ENCODE measurements around the gene COMMD10. TPM values are rescaled to one million over a fixed set of nuclear protein-coding genes. Genes with fewer than 3 reads are reported as not detected.

COMMD10 gene
- total RNA-seq, 4 donors from 2014 or later: 14.2 to 113 (median 32.3) TPM

DNA sequence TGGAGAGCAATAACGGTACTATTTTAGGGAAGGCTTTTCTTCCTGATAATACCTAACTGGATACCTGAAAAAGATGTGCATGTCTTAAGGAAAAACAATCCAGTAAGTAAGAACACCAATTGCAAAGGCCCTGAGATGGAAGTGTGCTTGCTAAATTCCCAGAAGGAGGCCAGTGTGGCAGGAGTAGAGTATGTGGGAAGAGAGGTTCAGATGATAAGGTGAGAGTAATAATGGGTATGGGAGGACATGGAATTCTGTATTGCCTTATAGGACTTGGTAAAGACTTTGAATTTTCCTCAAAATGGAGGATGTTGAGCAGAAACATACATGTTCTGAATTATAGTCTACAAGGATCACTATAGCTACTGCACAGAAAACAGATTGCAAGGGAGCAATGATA is 89.3 kb downstream of the COMMD10 start:
- H3K4me3 ChIP-seq: no peak overlapping the region
- no peaks in the 10 kb centered on the region for H3K9me3 ChIP-seq
- no peak for TF ChIP-seq POLR2A (IDR thresholded peaks at IDR 0.05)
- TF ChIP-seq, protein P1, sequence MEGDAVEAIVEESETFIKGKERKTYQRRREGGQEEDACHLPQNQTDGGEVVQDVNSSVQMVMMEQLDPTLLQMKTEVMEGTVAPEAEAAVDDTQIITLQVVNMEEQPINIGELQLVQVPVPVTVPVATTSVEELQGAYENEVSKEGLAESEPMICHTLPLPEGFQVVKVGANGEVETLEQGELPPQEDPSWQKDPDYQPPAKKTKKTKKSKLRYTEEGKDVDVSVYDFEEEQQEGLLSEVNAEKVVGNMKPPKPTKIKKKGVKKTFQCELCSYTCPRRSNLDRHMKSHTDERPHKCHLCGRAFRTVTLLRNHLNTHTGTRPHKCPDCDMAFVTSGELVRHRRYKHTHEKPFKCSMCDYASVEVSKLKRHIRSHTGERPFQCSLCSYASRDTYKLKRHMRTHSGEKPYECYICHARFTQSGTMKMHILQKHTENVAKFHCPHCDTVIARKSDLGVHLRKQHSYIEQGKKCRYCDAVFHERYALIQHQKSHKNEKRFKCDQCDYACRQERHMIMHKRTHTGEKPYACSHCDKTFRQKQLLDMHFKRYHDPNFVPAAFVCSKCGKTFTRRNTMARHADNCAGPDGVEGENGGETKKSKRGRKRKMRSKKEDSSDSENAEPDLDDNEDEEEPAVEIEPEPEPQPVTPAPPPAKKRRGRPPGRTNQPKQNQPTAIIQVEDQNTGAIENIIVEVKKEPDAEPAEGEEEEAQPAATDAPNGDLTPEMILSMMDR (IDR thresholded peaks at IDR 0.05): no peak
- no peaks in the 10 kb centered on the region for H3K27me3 ChIP-seq
- no peak for DNase-seq
- no peaks in the 10 kb centered on the region for H3K4me1 ChIP-seq
- H3K36me3 ChIP-seq: no peaks in the 10 kb centered on the region
- H3K27ac ChIP-seq: no peak overlapping the region

DNA sequence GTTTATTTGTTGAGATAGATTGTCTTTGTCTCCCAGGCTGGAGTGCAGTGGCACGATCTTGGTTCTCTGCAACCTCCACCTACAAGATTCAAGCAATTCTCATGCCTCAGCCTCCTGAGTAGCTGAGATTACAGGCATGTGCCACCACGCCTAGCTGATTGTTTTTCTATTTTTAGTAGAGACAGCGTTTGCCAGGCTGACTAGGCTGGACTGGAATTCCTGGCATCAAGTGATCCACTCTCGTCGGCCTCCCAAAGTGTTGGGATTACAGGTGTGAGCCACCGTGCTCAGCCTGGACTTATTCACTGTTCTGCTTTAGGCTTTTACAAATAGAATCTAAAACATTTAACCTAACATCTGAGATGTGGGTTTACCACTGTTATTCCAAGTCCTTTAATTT is 91.3 kb downstream of the COMMD10 start:
- Histone ChIP-seq H3K4me1 (no peaks in the 10 kb centered on the region), H3K27me3 (no peaks in the 10 kb centered on the region), H3K36me3 (no peaks in the 10 kb centered on the region), H3K9me3 (no peaks in the 10 kb centered on the region), H3K4me3 (no peak overlapping the region), H3K27ac (no peak overlapping the region)
- TF ChIP-seq POLR2A (IDR thresholded peaks at IDR 0.05): no peak
- TF ChIP-seq, protein P1 (IDR thresholded peaks at IDR 0.05): no peak
- DNase-seq: no peak

DNA sequence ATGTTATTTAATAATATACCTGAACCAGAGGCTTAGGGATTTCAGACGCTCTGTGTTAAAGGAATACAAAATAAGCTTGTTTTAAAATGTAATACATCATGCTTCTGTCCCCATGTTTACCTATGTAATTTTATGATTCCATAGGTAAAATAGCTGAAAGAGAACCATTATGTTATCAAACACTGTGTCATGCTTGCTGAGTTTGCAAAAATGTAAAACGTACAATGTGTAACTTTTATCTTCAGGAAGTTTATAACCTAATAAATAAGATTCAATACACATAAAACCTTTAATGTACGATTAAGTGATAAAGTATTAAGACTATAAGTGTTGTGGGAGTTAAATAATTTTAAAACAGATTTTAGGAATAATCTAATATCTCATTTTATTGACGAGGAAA is 94.1 kb downstream of the COMMD10 start:
- H3K36me3 ChIP-seq: no peaks in the 10 kb centered on the region
- TF ChIP-seq POLR2A (IDR thresholded peaks at IDR 0.05): no peak
- TF ChIP-seq, protein P1 (IDR thresholded peaks at IDR 0.05): no peak
- H3K9me3 ChIP-seq: no peaks in the 10 kb centered on the region
- no peak for DNase-seq
- H3K4me1 ChIP-seq: no peaks in the 10 kb centered on the region
- H3K4me3 ChIP-seq: no peak overlapping the region
- H3K27ac ChIP-seq: no peak overlapping the region
- no peaks in the 10 kb centered on the region for H3K27me3 ChIP-seq

DNA sequence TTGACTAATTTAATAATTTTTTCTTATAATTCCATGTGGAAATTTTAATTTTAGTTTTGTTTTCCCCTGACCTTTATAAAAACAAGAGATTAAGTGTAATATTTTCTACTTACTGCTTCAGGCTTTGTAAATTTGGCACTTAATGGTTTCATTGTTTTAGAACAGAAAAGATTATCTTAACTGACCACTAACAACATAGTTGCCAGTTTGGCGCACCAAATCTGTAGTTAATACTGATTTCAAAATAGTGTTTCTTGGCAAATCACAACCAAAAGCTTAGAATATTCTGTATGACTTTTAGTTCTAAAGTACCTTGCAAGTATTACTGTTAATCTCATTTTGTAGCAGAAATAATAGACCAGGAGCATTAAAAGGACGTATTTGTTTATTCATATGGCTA is 124.3 kb downstream of the COMMD10 start:
- TF ChIP-seq POLR2A (IDR thresholded peaks at IDR 0.05): no peak
- TF ChIP-seq, protein P1 (IDR thresholded peaks at IDR 0.05): no peak
- Histone ChIP-seq H3K36me3 (no peaks in the 10 kb centered on the region), H3K4me3 (no peak overlapping the region), H3K27me3 (no peaks in the 10 kb centered on the region), H3K9me3 (no peaks in the 10 kb centered on the region), H3K27ac (no peak overlapping the region), H3K4me1 (peaks cover 0 to 4% (median 0%) of the 10 kb centered on the region in 4 donors)
- DNase-seq: no peak

DNA sequence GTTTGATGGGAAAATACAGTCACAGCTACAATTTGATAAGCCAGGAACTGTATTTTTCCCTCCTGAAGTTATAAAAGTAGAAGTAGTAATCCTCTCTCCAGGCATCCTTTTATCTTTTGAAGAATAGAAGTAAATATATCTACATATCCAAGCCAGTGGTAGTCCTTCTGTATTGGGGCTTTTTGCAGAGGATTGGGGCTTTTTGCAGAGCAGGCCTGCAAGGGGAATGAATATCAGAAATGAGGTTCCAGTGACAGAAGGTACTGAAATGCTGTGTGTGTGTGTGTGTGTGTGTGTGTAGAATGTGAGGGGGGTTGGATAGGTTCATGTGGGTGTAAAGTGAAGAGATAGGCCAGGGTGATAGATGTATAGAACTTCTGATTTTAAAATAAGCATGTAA is 127.4 kb downstream of the COMMD10 start:
- Histone ChIP-seq H3K4me1 (peaks cover 0 to 4% (median 0%) of the 10 kb centered on the region in 4 donors), H3K9me3 (no peaks in the 10 kb centered on the region), H3K27ac (no peak overlapping the region), H3K36me3 (no peaks in the 10 kb centered on the region), H3K27me3 (no peaks in the 10 kb centered on the region), H3K4me3 (no peak overlapping the region)
- no peak for DNase-seq
- TF ChIP-seq POLR2A (IDR thresholded peaks at IDR 0.05): no peak
- TF ChIP-seq, protein P1 (IDR thresholded peaks at IDR 0.05): no peak

DNA sequence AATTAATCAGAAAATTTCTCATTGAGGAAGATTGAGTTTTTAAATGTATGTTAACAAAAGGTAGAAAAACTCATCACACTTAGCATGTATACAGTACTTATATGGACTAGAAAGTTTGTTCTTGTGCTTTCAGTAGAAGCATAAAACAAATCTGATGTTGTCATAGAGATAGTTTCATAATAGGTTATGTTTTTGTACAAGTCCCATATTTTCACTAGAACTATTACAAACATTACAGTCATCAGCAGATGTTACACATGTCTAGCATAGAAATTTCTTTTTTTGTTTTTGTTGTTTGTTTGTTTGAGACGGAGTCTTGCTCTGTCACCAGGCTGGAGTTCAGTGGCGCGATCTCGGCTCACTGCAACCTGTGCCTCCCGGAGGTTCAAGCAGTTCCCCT is 131.4 kb downstream of the COMMD10 start:
- no peaks in the 10 kb centered on the region for H3K9me3 ChIP-seq
- H3K4me3 ChIP-seq: no peak overlapping the region
- TF ChIP-seq, protein P1 (IDR thresholded peaks at IDR 0.05): no peak
- TF ChIP-seq POLR2A (IDR thresholded peaks at IDR 0.05): no peak
- no peak for DNase-seq
- H3K27ac ChIP-seq: no peak overlapping the region
- no peaks in the 10 kb centered on the region for H3K27me3 ChIP-seq
- H3K4me1 ChIP-seq: no peaks in the 10 kb centered on the region
- no peaks in the 10 kb centered on the region for H3K36me3 ChIP-seq

All from Peyer's patch (tissue), 4 donors.